Upper lobe of left lung (tissue), 4 donors: ENCODE measurements around the gene C5orf47.

Source experiments
- CTCF ChIP-seq, 6 experiments: fragments of 450-650 bp in 4 of 6; fragments of 200-600 bp in 2 of 6; sonication (generic) in 2 of 6; IDR thresholded peaks; one replicate each; pipeline ENCODE4 v1.5.1; 2016 to 2019; ENCODE audit warnings: antibody characterized with exemption in 6 of 6
- EP300 ChIP-seq, 4 donors: sonication (generic); formaldehyde crosslinking; IDR thresholded peaks; one replicate each; pipeline ENCODE4 v1.5.1; 2017; ENCODE audit warnings: antibody characterized with exemption in 4 of 4, control low read depth in 2 of 4
- POLR2A ChIP-seq, 4 donors: fragments of 450-650 bp; IDR thresholded peaks; one replicate each; pipeline ENCODE4 v1.5.1; 2016 to 2017; ENCODE audit warnings: antibody characterized with exemption in 4 of 4, mild to moderate bottlenecking in 2 of 4
- POLR2AphosphoS5 ChIP-seq, 2 donors: sonication (generic); formaldehyde crosslinking; IDR thresholded peaks; one replicate each; pipeline ENCODE4 v1.5.1; 2017; ENCODE audit warnings: antibody characterized with exemption in 2 of 2

GRCh38 chr5:173997331-173997730 is 8.4 kb downstream of the C5orf47 start:
- TF ChIP-seq CTCF (IDR thresholded peaks at IDR 0.05) (no peak), POLR2A (IDR thresholded peaks at IDR 0.05) (no peak), EP300 (IDR thresholded peaks at IDR 0.05) (no peak), POLR2AphosphoS5 (IDR thresholded peaks at IDR 0.05) (no peak)
